H1 (cell line): ENCODE data around the gene POLR1D. TPM values are rescaled to one million over a fixed set of nuclear protein-coding genes. Genes with fewer than 3 reads are reported as not detected.

Source experiments
- CTCF ChIA-PET: fragments of 300-600 bp; sonication (Branson Sonifier 250); formaldehyde crosslinking; loops from one replicate; lab custom pipeline; 2021; ENCODE audit not compliant: partially characterized antibody; lab: Charles Lee
- POLR2A ChIA-PET: fragments of 300-600 bp; sonication (Branson Sonifier 250); formaldehyde crosslinking; loops from one replicate; lab custom pipeline; 2021; ENCODE audit warnings: inconsistent platforms; ENCODE audit not compliant: partially characterized antibody; lab: Charles Lee
- DNase-seq, 2 experiments: peaks; one replicate each; pipeline versions ENCODE4 v3.0.0 to v3.0.0-alpha.2; 2010 to 2022; ENCODE audit warnings: low spot score in 2 of 2, low read depth in 1 of 2, mixed read lengths in 1 of 2
- FAIRE-seq: peaks from 2 replicates; lab custom pipeline; 2011; peaks lifted over from hg19 to GRCh38; lab: Jason Lieb, UNC
- H2AFZ ChIP-seq: 2 replicates; pipeline ENCODE4 v1.8.1; 2012; ENCODE audit warnings: low read length, inconsistent platforms
- H2AK5ac ChIP-seq: 2 replicates; pipeline ENCODE4 v1.6.1; 2013; ENCODE audit warnings: low read depth, low read length
- H2BK120ac ChIP-seq: replicated peaks from 2 replicates; pipeline ENCODE3; 2013; ENCODE audit warnings: low read depth, low read length, inconsistent platforms
- H2BK12ac ChIP-seq: 2 replicates; pipeline ENCODE4 v1.6.1; 2013; ENCODE audit warnings: low read depth, low read length
- H2BK15ac ChIP-seq: 2 replicates; pipeline ENCODE4 v1.6.1; 2013; ENCODE audit warnings: low read length
- H2BK20ac ChIP-seq: 2 replicates; pipeline ENCODE4 v1.6.1; 2013; ENCODE audit warnings: low read length
- H2BK5ac ChIP-seq: 2 replicates; pipeline ENCODE4 v1.6.1; 2013; ENCODE audit warnings: low read depth, low read length
- H3K14ac ChIP-seq: 2 replicates; pipeline ENCODE4 v1.6.1; 2013; ENCODE audit warnings: inconsistent platforms; ENCODE audit not compliant: insufficient read length
- H3K18ac ChIP-seq: 2 replicates; pipeline ENCODE4 v1.6.1; 2013; ENCODE audit warnings: low read length; ENCODE audit errors: extremely low read depth
- H3K23ac ChIP-seq: 2 replicates; pipeline ENCODE4 v1.6.1; 2013; ENCODE audit warnings: inconsistent platforms; ENCODE audit not compliant: insufficient read length
- H3K23me2 ChIP-seq: 2 replicates; pipeline ENCODE4 v1.6.1; 2013; ENCODE audit warnings: low read depth, low read length
- H3K27ac ChIP-seq: 2 replicates; pipeline ENCODE4 v1.6.1; 2011; ENCODE audit warnings: low read depth, low read length, inconsistent platforms
- H3K27me3 ChIP-seq, 4 experiments: replicated peaks in 1 of 4; 1 replicate in 1 of 4; 2 replicates in 3 of 4; pipeline versions ENCODE4 v1.6.1 to v1.8.1; 2011 to 2013; ENCODE audit warnings: low read length in 3 of 4, mild to moderate bottlenecking in 3 of 4, inconsistent platforms in 2 of 4, mixed read lengths in 2 of 4, moderate library complexity in 1 of 4; ENCODE audit not compliant: control insufficient read depth in 3 of 4, insufficient read depth in 3 of 4; ENCODE audit errors: extremely low read depth in 1 of 4
- H3K36me3 ChIP-seq, 4 experiments: 2 replicates each; pipeline versions ENCODE4 v1.6.1 to v1.8.1; 2011 to 2013; ENCODE audit warnings: mild to moderate bottlenecking in 4 of 4, low read length in 3 of 4, moderate library complexity in 2 of 4, control low read depth in 1 of 4, inconsistent platforms in 1 of 4; ENCODE audit not compliant: insufficient read depth in 4 of 4, control insufficient read depth in 2 of 4
- H3K4ac ChIP-seq: replicated peaks from 2 replicates; pipeline ENCODE3; 2013; ENCODE audit warnings: low read length, low read depth, mixed read lengths, inconsistent platforms; ENCODE audit not compliant: insufficient read length
- H3K4me1 ChIP-seq, 4 experiments: replicated peaks in 1 of 4; 1 replicate in 1 of 4; 2 replicates in 3 of 4; pipeline versions ENCODE4 v1.6.1 to v1.8.1; 2011 to 2013; ENCODE audit warnings: low read length in 3 of 4, inconsistent platforms in 2 of 4, mixed read lengths in 1 of 4; ENCODE audit not compliant: insufficient read depth in 4 of 4, control insufficient read depth in 3 of 4
- H3K4me2 ChIP-seq, 2 experiments: 2 replicates each; pipeline versions ENCODE4 v1.6.1 to v1.8.1; 2011 to 2013; ENCODE audit warnings: low read depth in 2 of 2, low read length in 2 of 2, control low read depth in 1 of 2, inconsistent platforms in 1 of 2, mild to moderate bottlenecking in 1 of 2; ENCODE audit not compliant: insufficient read depth in 1 of 2
- H3K4me3 ChIP-seq, 4 experiments: fragments of 200-600, 300-600 bp in 1 of 4; sonication (generic), shearing (Covaris generic), sonication (Bioruptor Twin) in 1 of 4; 2 replicates each; pipeline versions ENCODE4 v1.5.1 to v1.8.1; 2011 to 2016; ENCODE audit warnings: low read length in 4 of 4, low read depth in 3 of 4, control low read depth in 2 of 4, inconsistent platforms in 2 of 4, mild to moderate bottlenecking in 2 of 4, mixed read lengths in 1 of 4, moderate library complexity in 1 of 4; ENCODE audit not compliant: insufficient read depth in 2 of 4; ENCODE audit errors: extremely low read depth in 1 of 4
- H3K56ac ChIP-seq: replicated peaks from 2 replicates; pipeline ENCODE3; 2013; ENCODE audit warnings: low read depth, mild to moderate bottlenecking, mixed read lengths, low read length, inconsistent platforms; ENCODE audit not compliant: insufficient read length
- H3K79me1 ChIP-seq: 2 replicates; pipeline ENCODE4 v1.6.1; 2013; ENCODE audit warnings: low read depth, low read length, control low read depth
- H3K79me2 ChIP-seq, 2 experiments: 2 replicates each; pipeline versions ENCODE4 v1.6.1 to v1.8.1; 2012 to 2013; ENCODE audit warnings: low read length in 2 of 2, mild to moderate bottlenecking in 2 of 2, inconsistent platforms in 1 of 2; ENCODE audit not compliant: insufficient read depth in 2 of 2, control insufficient read depth in 1 of 2
- H3K9ac ChIP-seq, 4 experiments: replicated peaks in 1 of 4; 1 replicate in 1 of 4; 2 replicates in 3 of 4; pipeline versions ENCODE4 v1.6.1 to v1.8.1; 2011 to 2013; ENCODE audit warnings: low read depth in 3 of 4, low read length in 3 of 4, control low read depth in 2 of 4, mild to moderate bottlenecking in 2 of 4, moderate library complexity in 2 of 4, inconsistent platforms in 1 of 4; ENCODE audit errors: extremely low read depth in 1 of 4
- H3K9me3 ChIP-seq, 2 experiments: 2 replicates each; pipeline versions ENCODE4 v1.6.1 to v1.8.1; 2012 to 2013; ENCODE audit warnings: mild to moderate bottlenecking in 2 of 2, moderate library complexity in 2 of 2, control low read depth in 1 of 2, inconsistent platforms in 1 of 2, low read depth in 1 of 2, low read length in 1 of 2, mixed read lengths in 1 of 2; ENCODE audit not compliant: insufficient read depth in 2 of 2
- H4K20me1 ChIP-seq, 2 experiments: replicated peaks in 1 of 2; 2 replicates each; pipeline versions ENCODE3 to v1.8.1; 2011 to 2013; ENCODE audit warnings: inconsistent platforms in 2 of 2, low read length in 2 of 2, mild to moderate bottlenecking in 1 of 2; ENCODE audit not compliant: insufficient read depth in 2 of 2, control insufficient read depth in 1 of 2
- H4K5ac ChIP-seq: 2 replicates; pipeline ENCODE4 v1.6.1; 2013; ENCODE audit warnings: low read length, low read depth, mixed read lengths, inconsistent platforms; ENCODE audit not compliant: insufficient read length
- H4K8ac ChIP-seq: 2 replicates; pipeline ENCODE4 v1.8.0; 2013; ENCODE audit warnings: mild to moderate bottlenecking, moderate library complexity, low read length, inconsistent platforms; ENCODE audit not compliant: insufficient read depth; ENCODE audit errors: extremely low read depth
- H4K91ac ChIP-seq: replicated peaks from 2 replicates; pipeline ENCODE3; 2013; ENCODE audit warnings: low read length, mixed read lengths, inconsistent platforms; ENCODE audit not compliant: insufficient read length
- POLR2A ChIP-seq, 2 experiments: IDR thresholded peaks; 1 replicate in 1 of 2; 2 replicates in 1 of 2; pipeline ENCODE4 v1.6.1; 2011; ENCODE audit warnings: low read depth in 2 of 2, low read length in 2 of 2, mild to moderate bottlenecking in 2 of 2; ENCODE audit errors: control extremely low read depth in 1 of 2
- SIX5 ChIP-seq: IDR thresholded peaks from 2 replicates; pipeline ENCODE4 v1.6.1; 2011; ENCODE audit warnings: mild to moderate bottlenecking, low read depth, low read length
- polyA plus RNA-seq, 7 experiments: library from polyadenylated mRNA; depleted of rRNA in 3 of 7; stranded (reverse) in 5 of 7; unstranded in 2 of 7; fragments of >200 nt in 5 of 7; fragments of 200-250 nt in 2 of 7; gene quantifications; 1 replicate in 5 of 7; 2 replicates in 1 of 7; 4 replicates in 1 of 7; pipeline versions ENCODE4 v1.2.1 to v1.2.3, GENCODE V29; 2011 to 2013; ENCODE audit warnings: missing spikeins in 2 of 7, mixed read lengths in 2 of 7
- total RNA-seq: library from RNA; stranded (reverse); fragmentation: NEBNext Ultra II Directional; extraction: Animal tissue kit (Norgen Biotek cat#: 25700); gene quantifications from 2 replicates; pipeline ENCODE4 v1.2.1, GENCODE V29; 2021

POLR1D gene
- total and polyA plus RNA-seq, 2 of the 8 experiments (the other 6 are each of a cell fraction or from before 2014, with no cell fraction given): 226 to 232 TPM

DNA sequence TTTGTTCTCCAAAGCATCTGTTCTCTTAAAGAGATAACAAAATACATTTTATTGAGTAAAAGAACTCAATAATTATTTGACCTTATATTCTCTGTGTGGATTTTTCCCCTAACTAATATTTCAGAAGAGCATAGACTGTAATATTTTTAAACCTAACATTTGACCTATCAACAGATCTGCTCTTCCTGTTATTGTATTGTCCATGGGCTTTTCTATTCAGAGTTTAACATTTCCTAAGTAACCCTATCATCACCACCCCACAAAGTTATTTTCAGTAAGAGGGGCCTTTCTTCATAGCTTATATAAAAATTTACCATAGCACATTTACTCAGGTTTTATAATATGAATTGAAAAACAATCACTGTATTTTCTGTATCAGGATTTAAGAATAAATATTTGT is 17.5 kb downstream of the POLR1D start:
- Histone ChIP-seq H2BK20ac (no peak overlapping the region), H4K20me1 (peaks cover 2 to 10% of the 10 kb centered on the region in 2 experiments), H3K14ac (no peak overlapping the region), H2AK5ac (no peak overlapping the region), H2BK15ac (no peak overlapping the region), H3K4ac (no peak overlapping the region), H2BK120ac (no peak overlapping the region), H3K23me2 (no peaks in the 10 kb centered on the region), H3K27me3 (no peaks in the 10 kb centered on the region), H2AFZ (no peak overlapping the region), H3K79me1 (peaks cover 7% of the 10 kb centered on the region), H3K56ac (no peak overlapping the region), H2BK5ac (no peak overlapping the region), H3K4me3 (no peak overlapping the region), H3K27ac (no peak overlapping the region), H4K91ac (no peak overlapping the region), H4K8ac (no peak overlapping the region), H3K4me1 (0 out of 7 replicates have a peak, but pooled peaks cover 0 to 1% (median 0%) of the 10 kb centered on the region in 4 experiments), H3K9ac (no peak overlapping the region), H3K18ac (no peak overlapping the region), H3K79me2 (peaks cover 3 to 64% of the 10 kb centered on the region in 2 experiments), H3K23ac (no peak overlapping the region), H3K36me3 (peaks cover 0 to 2% (median 0%) of the 10 kb centered on the region in 4 experiments; a peak in 2 of 8 replicates), H4K5ac (no peak overlapping the region), H3K4me2 (no peak overlapping the region), H3K9me3 (no peaks in the 10 kb centered on the region), H2BK12ac (no peak overlapping the region)
- FAIRE-seq (no peak), DNase-seq (no peak)
- CTCF ChIA-PET: interaction anchor here (1.5 to 1.6 kb wide), 2 partner anchors 8 to 187 kb away, joined by 4 to 6 read pairs; no protein-coding TSS in a partner anchor
- POLR2A ChIA-PET: interaction anchor here (1.3 kb wide), 1 partner anchor 20 kb away, joined by 3 read pairs; no protein-coding TSS in a partner anchor
- TF ChIP-seq POLR2A (IDR thresholded peaks at IDR 0.05; ENCODE audit: control extremely low read depth in 1 of 2, low read depth in 2 of 2, low read length in 2 of 2) (no peak), SIX5 (no peak)
